Measurements from ENCODE around the gene RXRG. TPM values are rescaled to one million over a fixed set of nuclear protein-coding genes. Genes with fewer than 3 reads are reported as not detected.

Gene RXRG
- total and polyA plus RNA-seq, 5 experiments from 2014 or later, result not detected

DNA sequence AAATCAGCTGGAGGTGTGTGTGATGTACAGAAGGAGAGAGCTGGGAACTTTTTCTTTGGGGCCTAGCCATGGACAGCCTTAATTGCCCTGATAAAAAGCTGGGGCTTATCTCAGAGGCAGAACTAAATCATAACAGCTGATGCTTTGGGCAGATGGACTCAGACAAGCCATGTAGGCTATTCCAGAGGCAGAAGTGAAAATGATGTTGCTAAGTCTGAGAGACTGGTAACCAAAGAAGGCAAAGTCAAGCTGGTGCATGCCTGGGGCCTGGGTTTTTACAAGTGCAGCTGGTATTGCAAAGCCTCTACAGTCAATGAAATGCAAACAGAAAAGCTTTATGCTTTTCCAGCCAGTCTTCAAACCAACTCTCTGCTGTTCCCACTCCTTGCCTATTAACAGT lies 49.4 kb downstream of the RXRG start:
- peaks cover 31 to 80% (median 50%) of the 10 kb centered on the region in 5 donors for H3K27me3 Mint-ChIP-seq
- peaks cover 11 to 23% (median 21%) of the 10 kb centered on the region in 4 donors for H3K4me1 Mint-ChIP-seq
- DNase-seq, result no peak
- peaks cover 0 to 3% (median 0%) of the 10 kb centered on the region in 3 donors for H3K36me3 Mint-ChIP-seq
- H3K9me3 Mint-ChIP-seq, result peaks cover 0 to 2% (median 0%) of the 10 kb centered on the region in 9 donors
- H3K27ac Mint-ChIP-seq, result no peak overlapping the region
- POLR2A ChIA-PET, result no interaction called here
- ATAC-seq, result no peak
- H3K4me3 Mint-ChIP-seq, result no peak overlapping the region

DNA sequence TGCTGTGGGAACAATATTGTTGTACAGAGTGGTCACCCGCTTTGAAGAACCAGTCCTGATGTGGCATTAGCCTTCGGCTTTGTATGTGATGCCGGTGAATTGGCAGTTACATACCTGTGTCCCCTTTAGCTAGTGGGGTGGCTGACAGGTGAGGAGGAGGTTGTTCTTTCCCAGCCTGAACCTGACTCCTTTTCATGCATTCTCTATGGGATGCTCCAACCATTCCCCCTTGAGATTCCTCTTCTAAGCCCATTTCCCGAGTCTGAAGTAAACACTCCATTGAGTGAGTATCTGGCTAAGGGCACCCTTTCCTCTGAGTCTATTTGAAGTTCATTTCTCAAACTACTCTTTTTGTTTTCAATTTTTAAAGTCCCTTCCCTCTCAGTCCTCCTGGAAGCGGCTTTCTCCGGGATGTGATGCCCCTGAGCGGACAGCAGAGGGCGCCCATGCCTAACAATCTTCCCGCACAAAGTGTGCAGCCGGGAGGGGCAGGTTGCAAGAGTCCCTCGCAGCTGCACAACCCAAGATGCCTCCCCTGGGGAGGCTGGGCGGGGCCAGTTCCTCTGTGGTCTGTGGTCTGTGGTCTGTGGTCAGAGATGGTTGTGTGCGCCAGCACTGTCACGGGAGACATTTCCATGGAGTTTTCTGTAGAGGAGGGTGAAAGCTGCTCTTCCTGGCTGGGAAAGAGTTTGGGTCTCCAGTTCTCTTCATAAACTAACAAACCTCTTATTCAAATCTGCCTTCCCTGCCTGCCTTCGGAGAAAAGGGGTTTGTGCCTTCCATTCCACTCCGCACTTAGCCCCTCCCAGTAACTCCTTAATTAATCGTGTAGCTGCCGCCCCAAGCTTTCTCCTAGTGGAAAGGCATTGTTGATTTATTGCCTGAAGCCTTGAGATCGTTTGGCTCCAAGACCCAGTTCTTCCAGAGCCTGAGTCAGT lies 52.0 kb downstream of the RXRG start:
- Mint-ChIP-seq H3K4me1 (peaks cover 11 to 21% (median 20%) of the 10 kb centered on the region in 4 donors), H3K27ac (peak overlapping the region; percentile 30 to 96 (median 70)), H3K9me3 (peaks cover 0 to 2% (median 0%) of the 10 kb centered on the region in 9 donors), H3K36me3 (peaks cover 0 to 3% (median 0%) of the 10 kb centered on the region in 3 donors), H3K27me3 (peaks cover 50 to 90% (median 67%) of the 10 kb centered on the region in 5 donors), H3K4me3 (peak overlapping the region; percentile 42 to 88 (median 68))
- ATAC-seq, result peak; percentile 99 to 100
- POLR2A ChIA-PET, result interaction anchor here (1.2 to 1.8 kb wide), 2 partner anchors 10 to 199 kb away, joined by 3 to 10 read pairs; no protein-coding TSS in a partner anchor
- DNase-seq, result peak; percentile 80 to 95 (median 89)

DNA sequence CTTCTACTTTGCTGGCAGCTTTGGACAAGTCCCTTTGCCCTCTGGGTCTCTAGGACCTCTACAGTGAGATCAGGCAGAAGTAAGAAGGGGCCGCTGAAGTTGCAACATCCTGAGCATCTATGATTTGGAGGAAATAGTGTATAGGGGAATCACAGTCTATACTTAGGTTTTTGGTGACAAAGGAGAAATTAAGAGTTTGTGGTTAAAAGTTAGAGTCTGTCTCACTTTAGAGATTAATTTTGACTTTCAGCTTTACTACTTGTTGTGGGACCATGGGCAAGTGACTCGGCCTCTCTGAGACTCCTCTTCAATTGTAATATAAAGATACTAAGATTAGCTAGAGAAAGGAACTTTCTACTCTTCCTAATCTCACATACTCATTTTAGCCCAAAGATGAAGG lies 55.3 kb downstream of the RXRG start:
- H3K4me3 Mint-ChIP-seq, result no peak overlapping the region
- peaks cover 0 to 3% (median 0%) of the 10 kb centered on the region in 3 donors for H3K36me3 Mint-ChIP-seq
- no peak for DNase-seq
- H3K9me3 Mint-ChIP-seq, result peaks cover 0 to 2% (median 0%) of the 10 kb centered on the region in 9 donors
- POLR2A ChIA-PET, result no interaction called here
- no peak for ATAC-seq
- H3K27me3 Mint-ChIP-seq, result peaks cover 49 to 88% (median 74%) of the 10 kb centered on the region in 5 donors
- no peak overlapping the region for H3K27ac Mint-ChIP-seq
- H3K4me1 Mint-ChIP-seq, result peaks cover 8 to 18% (median 15%) of the 10 kb centered on the region in 4 donors

DNA sequence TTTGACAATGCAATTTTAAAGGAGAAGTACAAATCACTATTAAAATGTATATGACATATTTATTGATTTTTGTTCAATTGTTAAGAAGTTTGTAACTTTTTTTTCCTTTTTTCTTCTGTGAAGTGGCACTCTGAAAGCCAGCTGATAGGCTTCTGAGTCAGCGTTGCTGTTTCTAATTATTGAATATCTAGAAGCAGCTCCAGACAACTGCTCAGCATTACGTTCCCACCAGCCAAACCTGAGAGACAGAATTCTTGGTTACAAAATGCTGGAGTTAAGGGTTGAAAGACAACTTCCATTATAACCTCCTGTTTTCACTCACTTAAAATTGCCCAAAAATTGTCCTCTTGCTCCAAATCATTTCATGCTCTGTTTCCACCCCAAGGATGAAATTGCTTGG lies 57.0 kb downstream of the RXRG start:
- H3K27me3 Mint-ChIP-seq, result peaks cover 46 to 87% (median 65%) of the 10 kb centered on the region in 5 donors
- peaks cover 0 to under 1% (median 0%) of the 10 kb centered on the region in 9 donors for H3K9me3 Mint-ChIP-seq
- POLR2A ChIA-PET, result interaction anchor here (1.3 kb wide), 1 partner anchor 11 kb away, joined by 3 read pairs; no protein-coding TSS in a partner anchor
- DNase-seq (no peak), ATAC-seq (no peak)
- no peak overlapping the region for H3K27ac Mint-ChIP-seq
- H3K36me3 Mint-ChIP-seq, result peaks cover 0 to under 1% (median 0%) of the 10 kb centered on the region in 3 donors
- peaks cover 3 to 9% (median 7%) of the 10 kb centered on the region in 4 donors for H3K4me1 Mint-ChIP-seq
- no peak overlapping the region for H3K4me3 Mint-ChIP-seq

DNA sequence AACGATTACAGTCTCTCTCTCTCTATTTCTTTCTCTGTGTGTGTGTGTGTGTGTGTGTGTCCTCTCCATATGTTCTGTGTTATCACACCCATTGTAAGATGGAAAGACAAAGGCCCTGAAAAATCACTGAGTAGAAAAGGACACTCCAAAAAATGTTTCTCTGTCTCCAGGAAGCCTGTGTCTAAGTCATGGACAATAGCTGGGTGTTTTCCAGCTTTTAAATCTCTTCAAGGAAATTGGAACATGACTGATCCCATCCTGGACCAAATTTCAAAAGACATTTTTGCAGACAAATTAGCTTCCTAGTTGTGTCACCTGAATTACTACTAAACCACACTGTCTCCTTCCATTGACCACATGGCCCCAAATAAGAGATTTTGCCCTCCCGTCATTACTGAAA lies 57.4 kb downstream of the RXRG start:
- Mint-ChIP-seq H3K36me3 (no peaks in the 10 kb centered on the region), H3K4me1 (peaks cover 0 to 4% (median 2%) of the 10 kb centered on the region in 4 donors), H3K9me3 (no peaks in the 10 kb centered on the region), H3K27ac (no peak overlapping the region), H3K27me3 (peaks cover 46 to 87% (median 64%) of the 10 kb centered on the region in 5 donors), H3K4me3 (no peak overlapping the region)
- ATAC-seq, result no peak
- no peak for DNase-seq
- POLR2A ChIA-PET, result no interaction called here

DNA sequence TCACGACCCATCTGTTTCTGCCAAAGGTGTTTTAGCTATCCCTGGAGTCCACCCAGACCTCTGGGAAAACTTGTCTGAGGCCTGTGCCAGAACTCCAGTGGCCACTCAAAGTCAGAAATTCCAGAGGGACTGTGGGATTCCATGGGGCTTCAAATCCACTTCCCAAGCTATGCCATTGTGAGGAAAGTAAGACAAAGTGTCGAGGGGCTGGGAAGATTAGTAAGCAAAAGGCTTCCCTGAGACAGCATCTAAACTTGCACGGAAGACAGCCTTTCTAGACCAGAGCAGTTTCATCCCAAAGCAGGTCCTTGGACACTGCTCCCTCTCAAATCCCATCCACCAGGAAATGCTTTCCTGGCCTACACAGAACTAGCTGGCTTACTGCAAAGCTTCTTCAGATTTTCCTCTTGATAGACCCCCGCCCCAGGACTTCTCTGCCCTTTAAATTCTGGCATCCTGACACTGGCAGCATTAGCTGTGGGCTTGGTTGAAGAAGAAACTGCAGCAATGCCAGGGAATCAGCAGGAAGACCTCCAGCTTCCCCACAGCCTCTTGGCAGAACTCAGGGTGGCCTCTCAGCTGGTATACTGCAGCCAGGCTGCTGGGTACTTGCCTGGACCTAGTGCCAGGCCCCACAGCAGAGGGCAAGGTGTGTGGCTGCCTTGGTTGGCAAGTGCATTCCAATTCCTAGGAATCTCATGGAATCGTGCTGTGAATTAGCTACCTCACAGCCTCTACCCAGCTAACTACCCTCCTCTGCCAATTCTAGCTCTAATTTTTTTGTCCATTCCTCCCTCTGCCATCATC lies 61.1 kb downstream of the RXRG start:
- no peak for DNase-seq
- no peak overlapping the region for H3K27ac Mint-ChIP-seq
- H3K4me1 Mint-ChIP-seq, result no peaks in the 10 kb centered on the region
- no peaks in the 10 kb centered on the region for H3K36me3 Mint-ChIP-seq
- ATAC-seq, result no peak
- peaks cover 34 to 59% (median 55%) of the 10 kb centered on the region in 5 donors for H3K27me3 Mint-ChIP-seq
- no peak overlapping the region for H3K4me3 Mint-ChIP-seq
- no peaks in the 10 kb centered on the region for H3K9me3 Mint-ChIP-seq
- POLR2A ChIA-PET, result no interaction called here

DNA sequence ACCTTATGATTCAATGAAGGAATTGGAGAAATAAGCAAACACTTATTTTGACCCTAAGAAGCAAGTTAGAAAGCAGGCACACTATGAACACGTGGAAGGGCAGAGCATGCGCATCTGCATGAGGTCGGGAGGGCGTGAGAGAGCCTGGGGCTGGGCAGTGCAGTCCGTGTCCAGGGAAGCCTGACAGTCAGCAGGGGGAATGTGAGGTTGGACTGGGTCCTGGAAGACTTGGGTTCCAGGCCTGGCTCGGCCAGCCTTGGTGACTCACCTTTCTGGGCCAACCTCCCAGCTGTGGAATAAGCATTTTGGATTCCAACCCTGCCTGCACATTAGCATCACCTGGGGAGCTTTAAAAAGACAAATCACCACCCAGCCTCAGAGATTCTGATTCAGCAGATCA lies 61.9 kb downstream of the RXRG start:
- ATAC-seq (no peak), DNase-seq (no peak)
- H3K36me3 Mint-ChIP-seq, result no peaks in the 10 kb centered on the region
- no peaks in the 10 kb centered on the region for H3K4me1 Mint-ChIP-seq
- no peak overlapping the region for H3K4me3 Mint-ChIP-seq
- no peaks in the 10 kb centered on the region for H3K9me3 Mint-ChIP-seq
- H3K27me3 Mint-ChIP-seq, result peaks cover 28 to 56% (median 50%) of the 10 kb centered on the region in 5 donors
- POLR2A ChIA-PET, result no interaction called here
- no peak overlapping the region for H3K27ac Mint-ChIP-seq

DNA sequence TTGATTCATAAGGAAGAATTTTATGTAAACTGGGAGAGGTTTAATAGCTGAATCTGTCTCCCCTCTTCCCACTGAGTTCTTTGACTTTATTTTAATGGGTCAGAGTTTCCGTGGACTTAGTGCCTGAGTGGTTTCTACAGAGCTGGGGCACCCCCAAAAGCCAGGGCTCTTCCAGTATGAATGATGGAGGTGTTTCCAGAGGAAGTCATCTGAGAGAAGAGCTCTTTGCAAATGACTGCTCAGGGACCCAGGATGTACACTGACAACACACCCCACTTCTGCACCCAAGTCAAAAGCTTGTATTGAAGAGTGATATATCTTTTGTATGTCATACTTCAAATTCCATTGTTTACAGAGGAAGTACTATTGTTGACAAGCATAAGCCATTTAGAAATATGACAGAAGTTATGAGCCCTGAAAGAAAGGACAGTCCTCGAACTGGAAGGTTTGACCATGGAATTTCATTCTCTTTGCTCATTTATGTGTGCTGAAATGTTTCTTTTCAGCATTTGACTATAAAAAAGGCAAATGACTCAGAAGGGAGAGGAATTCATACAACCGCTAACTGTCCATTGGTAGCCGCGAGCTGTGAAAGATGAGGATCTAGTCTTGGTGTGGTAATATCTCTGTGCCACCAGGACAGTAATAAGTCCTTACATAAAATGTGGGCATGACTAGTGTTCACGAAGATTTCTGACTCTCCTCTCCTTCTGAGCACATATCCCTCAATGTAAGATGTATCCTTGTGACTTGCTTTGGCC lies 63.0 kb downstream of the RXRG start:
- Mint-ChIP-seq H3K36me3 (no peaks in the 10 kb centered on the region), H3K4me3 (no peak overlapping the region), H3K27me3 (peaks cover 25 to 53% (median 41%) of the 10 kb centered on the region in 5 donors), H3K27ac (no peak overlapping the region), H3K4me1 (peaks cover 1 to 5% (median 3%) of the 10 kb centered on the region in 4 donors), H3K9me3 (peaks cover 0 to 2% (median 0%) of the 10 kb centered on the region in 9 donors)
- ATAC-seq (no peak), DNase-seq (no peak)
- POLR2A ChIA-PET, result no interaction called here

DNA sequence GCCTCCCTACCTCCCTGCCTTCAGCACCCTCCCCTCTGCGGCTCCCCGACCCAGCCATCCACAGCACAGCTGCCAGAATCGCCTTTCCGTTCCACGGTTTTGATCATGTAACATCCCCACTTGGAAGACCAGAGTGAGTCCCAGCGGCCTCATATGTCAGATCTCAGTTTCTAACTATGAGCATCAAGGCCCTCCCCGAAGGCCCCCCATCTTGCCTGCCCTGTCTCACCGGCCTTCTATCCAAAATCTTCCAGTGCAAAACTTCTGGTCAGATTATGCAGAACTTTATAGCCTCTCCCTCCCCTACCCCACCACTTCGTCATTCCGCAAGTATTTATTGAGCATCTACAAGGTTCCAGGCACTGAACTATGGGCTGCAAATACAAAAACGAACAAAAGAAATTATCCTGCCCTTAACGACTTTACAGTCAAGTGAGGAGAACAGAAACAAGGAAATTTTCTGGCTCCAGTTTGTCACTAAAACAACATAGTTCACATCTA lies 68.1 kb downstream of the RXRG start:
- peaks cover 32 to 66% (median 47%) of the 10 kb centered on the region in 5 donors for H3K27me3 Mint-ChIP-seq
- peaks cover 0 to 3% (median 0%) of the 10 kb centered on the region in 9 donors for H3K9me3 Mint-ChIP-seq
- POLR2A ChIA-PET, result interaction anchor here (0.6 to 1.0 kb wide), 3 partner anchors 12 to 219 kb away, joined by 3 to 8 read pairs (median 3); no protein-coding TSS in a partner anchor
- DNase-seq (no peak), ATAC-seq (peak in 1 of 2 donors; percentile 15)
- H3K36me3 Mint-ChIP-seq, result no peaks in the 10 kb centered on the region
- peak overlapping the region in 1 of 10 donors; percentile 71 for H3K27ac Mint-ChIP-seq
- H3K4me3 Mint-ChIP-seq, result peak overlapping the region; percentile 65 to 84 (median 79)
- H3K4me1 Mint-ChIP-seq, result peaks cover 10 to 23% (median 17%) of the 10 kb centered on the region in 4 donors

DNA sequence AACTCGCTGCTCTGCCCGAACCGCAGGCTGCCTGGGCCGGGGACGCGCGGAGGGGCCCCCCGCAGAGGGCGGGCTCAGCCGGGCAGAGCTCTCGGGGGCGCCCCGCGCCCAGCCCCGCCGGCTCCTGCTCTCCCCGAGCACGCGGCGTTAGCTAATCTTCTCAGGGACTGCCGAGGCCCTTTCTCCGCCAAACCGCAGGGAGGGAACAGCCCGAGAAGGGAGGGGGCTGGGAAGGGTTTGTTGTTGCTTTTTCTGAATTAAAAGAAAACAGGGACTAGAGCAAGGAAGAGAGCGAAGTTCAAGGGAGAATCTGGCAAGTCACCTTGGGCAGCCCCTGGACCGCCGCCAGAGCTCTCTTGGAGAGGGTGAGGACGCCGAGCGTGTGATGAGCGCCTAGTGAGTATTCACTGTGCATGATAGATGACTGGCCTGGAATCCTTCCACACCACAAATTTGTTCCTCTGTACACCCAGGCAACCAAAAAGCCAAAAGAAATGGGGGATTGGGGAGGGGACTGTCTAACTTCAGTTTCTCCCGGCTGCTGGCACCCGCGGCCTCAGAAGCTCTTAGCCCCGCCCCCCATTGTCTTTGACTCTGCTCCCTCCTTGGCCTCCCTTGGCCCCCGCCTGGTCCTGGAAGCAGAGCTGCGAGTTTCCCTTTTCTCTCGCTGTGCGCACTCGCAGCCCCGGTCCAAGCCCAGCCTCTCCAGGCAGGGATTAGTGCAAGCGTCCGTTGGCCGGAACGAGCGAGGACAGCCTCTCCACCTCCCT lies 68.7 kb downstream of the RXRG start:
- peak; percentile 82 to 83 for ATAC-seq
- Mint-ChIP-seq H3K27ac (no peak overlapping the region), H3K9me3 (peaks cover 0 to 3% (median 0%) of the 10 kb centered on the region in 9 donors), H3K36me3 (no peaks in the 10 kb centered on the region), H3K4me3 (peak overlapping the region; percentile 65 to 84 (median 79)), H3K27me3 (peaks cover 35 to 69% (median 54%) of the 10 kb centered on the region in 5 donors), H3K4me1 (peaks cover 10 to 25% (median 17%) of the 10 kb centered on the region in 4 donors)
- peak in 7 of 10 donors; percentile 11 to 27 (median 17) for DNase-seq
- POLR2A ChIA-PET, result interaction anchor here (0.9 to 1.0 kb wide), 2 partner anchors 13 to 16 kb away, joined by 3 read pairs; no protein-coding TSS in a partner anchor

DNA sequence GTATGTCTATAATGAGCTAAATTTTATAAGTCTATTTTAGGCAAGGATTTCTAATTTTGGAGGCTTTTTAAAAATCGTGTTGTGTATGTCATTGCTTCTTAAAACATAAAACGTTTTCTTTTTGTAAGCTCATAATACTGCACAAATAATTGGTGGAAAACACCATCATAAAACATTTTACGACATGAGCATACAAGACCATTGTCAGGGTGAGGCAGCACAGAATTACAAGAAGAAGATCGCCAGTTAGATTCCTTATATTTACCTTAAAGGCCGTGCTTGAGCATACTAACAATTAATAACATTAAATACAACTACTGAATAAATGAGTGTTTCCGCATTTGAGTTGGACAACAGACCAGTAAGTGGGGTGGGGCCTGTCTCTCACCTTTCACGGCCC lies 69.3 kb downstream of the RXRG start:
- ATAC-seq, result no peak
- Mint-ChIP-seq H3K4me1 (peaks cover 12 to 25% (median 17%) of the 10 kb centered on the region in 4 donors), H3K9me3 (peaks cover 0 to 3% (median 0%) of the 10 kb centered on the region in 9 donors), H3K27ac (no peak overlapping the region), H3K27me3 (peaks cover 39 to 71% (median 60%) of the 10 kb centered on the region in 5 donors), H3K36me3 (no peaks in the 10 kb centered on the region), H3K4me3 (peak overlapping the region in 9 of 10 donors; percentile 17 to 80 (median 50))
- no peak for DNase-seq
- POLR2A ChIA-PET, result no interaction called here

All from naive thymus-derived CD8-positive, alpha-beta T cell (primary cell).